HL-60 (cell line): ENCODE results near the gene MLF1.

Experiments used
- DNase-seq, 2 experiments: peaks; one replicate each; pipeline ENCODE4 v3.0.0-alpha.2; 2010 to 2020; ENCODE audit warnings: low read depth in 1 of 2, low spot score in 1 of 2
- H3K27ac ChIP-seq: fragments of 250-450 bp; sonication (Bioruptor Pico); replicated peaks from 2 replicates; pipeline ENCODE4 v1.5.1; 2020; ENCODE audit warnings: mild to moderate bottlenecking, moderate library complexity
- H3K27me3 ChIP-seq: fragments of 250-450 bp; sonication (Bioruptor Pico); 2 replicates; pipeline ENCODE4 v1.5.1; 2021; ENCODE audit warnings: mild to moderate bottlenecking, moderate library complexity; ENCODE audit not compliant: insufficient read depth, poor library complexity, severe bottlenecking
- H3K4me3 ChIP-seq: replicated peaks from 2 replicates; pipeline ENCODE4 v1.5.1; 2011; ENCODE audit warnings: mild to moderate bottlenecking, control low read depth, low read length; ENCODE audit not compliant: insufficient read depth
- GABPA ChIP-seq: IDR thresholded peaks from 2 replicates; pipeline ENCODE4 v1.6.1; 2012; ENCODE audit warnings: low read depth
- POLR2AphosphoS5 ChIP-seq: IDR thresholded peaks from 2 replicates; pipeline ENCODE4 v1.6.1; 2012; ENCODE audit warnings: low read depth
- SPI1 ChIP-seq: IDR thresholded peaks from 2 replicates; pipeline ENCODE4 v1.6.1; 2012; ENCODE audit warnings: low read depth, mild to moderate bottlenecking, borderline replicate concordance
- long read RNA-seq: library from polyadenylated mRNA; unstranded; transcript quantifications from one replicate; pipeline ENCODE4 v2.0.0, GENCODE V29; 2020
- TF ChIP-seq, protein P1 (sequence below): IDR thresholded peaks from one replicate; pipeline ENCODE4 v1.5.1; 2011; ENCODE audit warnings: low read length, control low read depth, inconsistent platforms; ENCODE audit not compliant: insufficient read depth
- TF ChIP-seq, protein P2 (sequence below): IDR thresholded peaks from 2 replicates; pipeline ENCODE4 v1.6.1; 2012; ENCODE audit warnings: low read depth; ENCODE audit not compliant: insufficient replicate concordance

MLF1 gene, protein sequence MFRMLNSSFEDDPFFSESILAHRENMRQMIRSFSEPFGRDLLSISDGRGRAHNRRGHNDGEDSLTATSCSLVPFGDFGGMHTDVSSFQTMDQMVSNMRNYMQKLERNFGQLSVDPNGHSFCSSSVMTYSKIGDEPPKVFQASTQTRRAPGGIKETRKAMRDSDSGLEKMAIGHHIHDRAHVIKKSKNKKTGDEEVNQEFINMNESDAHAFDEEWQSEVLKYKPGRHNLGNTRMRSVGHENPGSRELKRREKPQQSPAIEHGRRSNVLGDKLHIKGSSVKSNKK
- long read RNA-seq: 0 reads

DNA sequence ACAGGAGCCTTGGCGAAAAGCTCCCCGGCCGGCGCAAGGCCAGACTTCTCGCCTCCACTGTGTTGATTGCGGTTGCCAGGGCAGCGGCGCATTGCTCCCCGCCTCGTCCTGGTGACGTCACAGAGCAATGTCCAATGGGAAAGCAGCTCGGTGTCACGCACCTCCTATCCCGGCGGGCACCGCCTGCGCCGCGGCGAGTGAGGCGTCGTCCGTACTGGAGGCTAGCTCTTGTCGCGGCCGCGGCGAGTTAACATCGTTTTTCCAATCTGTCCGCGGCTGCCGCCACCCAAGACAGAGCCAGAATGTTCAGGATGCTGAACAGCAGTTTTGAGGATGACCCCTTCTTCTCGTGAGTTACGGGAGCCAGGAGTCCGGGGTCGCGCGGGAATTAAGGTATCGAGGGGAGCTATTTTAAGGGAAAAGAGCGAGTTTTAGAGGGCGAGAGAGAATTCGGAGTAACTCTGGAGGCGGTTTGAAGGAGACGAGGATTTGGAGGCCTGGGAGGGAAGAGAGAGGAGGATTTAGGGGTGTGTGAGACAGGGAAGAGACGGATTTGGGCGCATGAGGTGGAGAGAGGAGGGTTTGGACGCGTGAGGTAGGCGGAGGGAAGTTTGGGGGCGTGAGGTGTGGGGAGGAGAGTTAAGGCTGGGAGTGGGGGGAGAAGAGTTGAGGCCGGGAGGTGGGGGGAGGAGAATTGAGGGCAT lies at the start of gene MLF1:
Gene MLF1, plus strand, starts transcription at position 196 of the 704 bp plus-strand sequence. Its CDS starts 107 bp downstream, at position 303.
- no peak for TF ChIP-seq GABPA
- no peak for TF ChIP-seq SPI1
- TF ChIP-seq, protein P1, sequence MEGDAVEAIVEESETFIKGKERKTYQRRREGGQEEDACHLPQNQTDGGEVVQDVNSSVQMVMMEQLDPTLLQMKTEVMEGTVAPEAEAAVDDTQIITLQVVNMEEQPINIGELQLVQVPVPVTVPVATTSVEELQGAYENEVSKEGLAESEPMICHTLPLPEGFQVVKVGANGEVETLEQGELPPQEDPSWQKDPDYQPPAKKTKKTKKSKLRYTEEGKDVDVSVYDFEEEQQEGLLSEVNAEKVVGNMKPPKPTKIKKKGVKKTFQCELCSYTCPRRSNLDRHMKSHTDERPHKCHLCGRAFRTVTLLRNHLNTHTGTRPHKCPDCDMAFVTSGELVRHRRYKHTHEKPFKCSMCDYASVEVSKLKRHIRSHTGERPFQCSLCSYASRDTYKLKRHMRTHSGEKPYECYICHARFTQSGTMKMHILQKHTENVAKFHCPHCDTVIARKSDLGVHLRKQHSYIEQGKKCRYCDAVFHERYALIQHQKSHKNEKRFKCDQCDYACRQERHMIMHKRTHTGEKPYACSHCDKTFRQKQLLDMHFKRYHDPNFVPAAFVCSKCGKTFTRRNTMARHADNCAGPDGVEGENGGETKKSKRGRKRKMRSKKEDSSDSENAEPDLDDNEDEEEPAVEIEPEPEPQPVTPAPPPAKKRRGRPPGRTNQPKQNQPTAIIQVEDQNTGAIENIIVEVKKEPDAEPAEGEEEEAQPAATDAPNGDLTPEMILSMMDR: no peak
- TF ChIP-seq POLR2AphosphoS5: no peak
- TF ChIP-seq, protein P2, sequence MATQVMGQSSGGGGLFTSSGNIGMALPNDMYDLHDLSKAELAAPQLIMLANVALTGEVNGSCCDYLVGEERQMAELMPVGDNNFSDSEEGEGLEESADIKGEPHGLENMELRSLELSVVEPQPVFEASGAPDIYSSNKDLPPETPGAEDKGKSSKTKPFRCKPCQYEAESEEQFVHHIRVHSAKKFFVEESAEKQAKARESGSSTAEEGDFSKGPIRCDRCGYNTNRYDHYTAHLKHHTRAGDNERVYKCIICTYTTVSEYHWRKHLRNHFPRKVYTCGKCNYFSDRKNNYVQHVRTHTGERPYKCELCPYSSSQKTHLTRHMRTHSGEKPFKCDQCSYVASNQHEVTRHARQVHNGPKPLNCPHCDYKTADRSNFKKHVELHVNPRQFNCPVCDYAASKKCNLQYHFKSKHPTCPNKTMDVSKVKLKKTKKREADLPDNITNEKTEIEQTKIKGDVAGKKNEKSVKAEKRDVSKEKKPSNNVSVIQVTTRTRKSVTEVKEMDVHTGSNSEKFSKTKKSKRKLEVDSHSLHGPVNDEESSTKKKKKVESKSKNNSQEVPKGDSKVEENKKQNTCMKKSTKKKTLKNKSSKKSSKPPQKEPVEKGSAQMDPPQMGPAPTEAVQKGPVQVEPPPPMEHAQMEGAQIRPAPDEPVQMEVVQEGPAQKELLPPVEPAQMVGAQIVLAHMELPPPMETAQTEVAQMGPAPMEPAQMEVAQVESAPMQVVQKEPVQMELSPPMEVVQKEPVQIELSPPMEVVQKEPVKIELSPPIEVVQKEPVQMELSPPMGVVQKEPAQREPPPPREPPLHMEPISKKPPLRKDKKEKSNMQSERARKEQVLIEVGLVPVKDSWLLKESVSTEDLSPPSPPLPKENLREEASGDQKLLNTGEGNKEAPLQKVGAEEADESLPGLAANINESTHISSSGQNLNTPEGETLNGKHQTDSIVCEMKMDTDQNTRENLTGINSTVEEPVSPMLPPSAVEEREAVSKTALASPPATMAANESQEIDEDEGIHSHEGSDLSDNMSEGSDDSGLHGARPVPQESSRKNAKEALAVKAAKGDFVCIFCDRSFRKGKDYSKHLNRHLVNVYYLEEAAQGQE: no peak
- peaks cover 11% of the 10 kb centered on the region for H3K27me3 ChIP-seq
- peak; percentile 63 to 88 for DNase-seq
- peak within 1 kb of the TSS; percentile 18 for H3K4me3 ChIP-seq
- H3K27ac ChIP-seq: no peak within 1 kb of the TSS

- TF ChIP-seq, protein P1: no peak
- TF ChIP-seq, protein P2: no peak
- TF ChIP-seq POLR2AphosphoS5 (no peak), GABPA (no peak), SPI1 (no peak)
- Histone ChIP-seq H3K27ac (no peak overlapping the region), H3K4me3 (no peak overlapping the region), H3K27me3 (no peaks in the 10 kb centered on the region)
- DNase-seq: no peak
Observed at GRCh38 chr3:158522221-158523136, 48.5 kb upstream of the MLF1 start.

GRCh38 chr3:158528076-158528674 lies 42.8 kb upstream of the MLF1 start:
- TF ChIP-seq, protein P2: no peak
- TF ChIP-seq POLR2AphosphoS5 (no peak), SPI1 (no peak), GABPA (no peak)
- TF ChIP-seq, protein P1: no peak
- Histone ChIP-seq H3K27me3 (no peaks in the 10 kb centered on the region), H3K4me3 (no peak overlapping the region), H3K27ac (no peak overlapping the region)
- DNase-seq: no peak
